Activated T-cell treated with anti-CD3 and anti-CD28 coated beads, Interleukin-2, amount 50 U/mL, for 1 hour (primary cell): ENCODE data around the gene OR52W1.
A peak's percentile ranks its signal among the peaks of the same experiment; 100 is the strongest.
"Not testable (repeated sequence)": the region's sequence is repeated elsewhere in the genome, so short reads cannot be mapped to it uniquely, and the experiment has no call there.

Experiments used
- DNase-seq: peaks from one replicate; pipeline ENCODE4 v3.0.0-alpha.2; 2020

Gene OR52W1

GRCh38 chr11:6219359-6219758 lies 20.3 kb downstream of the OR52W1 start:
- no peak for DNase-seq

- DNase-seq, result no peak
These were observed 24.8 kb downstream of the OR52W1 start for GRCh38 chr11:6223854-6224253.

- no peak for DNase-seq
These were observed 25.4 kb downstream of the OR52W1 start for GRCh38 chr11:6224421-6224820.

- no peak for DNase-seq
These were observed 26.0 kb downstream of the OR52W1 start for GRCh38 chr11:6225024-6225423.

- no peak for DNase-seq
These were observed 26.9 kb downstream of the OR52W1 start for GRCh38 chr11:6225896-6226295.

GRCh38 chr11:6228520-6228919 lies 29.5 kb downstream of the OR52W1 start:
- DNase-seq, result no peak

- no peak for DNase-seq
These were observed 30.9 kb downstream of the OR52W1 start for GRCh38 chr11:6229911-6230310.

GRCh38 chr11:6232899-6233298 lies 33.9 kb downstream of the OR52W1 start:
- no peak for DNase-seq

- DNase-seq, result no peak
These were observed 35.0 kb downstream of the OR52W1 start for GRCh38 chr11:6233984-6234386.

- peak; percentile 98 for DNase-seq
These were observed 35.5 kb downstream of the OR52W1 start, which contains the start of gene FHIP1B for GRCh38 chr11:6234387-6235107. Gene FHIP1B, minus strand, starts transcription at chr11:6234636. Its CDS starts 10,120 bp downstream, at chr11:6224516.

GRCh38 chr11:6237266-6237665 lies 38.2 kb downstream of the OR52W1 start:
- no peak for DNase-seq

- no peak for DNase-seq
These were observed 38.8 kb downstream of the OR52W1 start for GRCh38 chr11:6237761-6238302.

- DNase-seq, result no peak
These were observed 39.9 kb downstream of the OR52W1 start, which contains the start of gene CNGA4 for GRCh38 chr11:6238902-6239301. Gene CNGA4, plus strand, starts transcription at chr11:6239089. Its CDS starts 118 bp downstream, at chr11:6239207.

GRCh38 chr11:6240139-6240538 lies 41.1 kb downstream of the OR52W1 start:
- DNase-seq, result no peak

GRCh38 chr11:6240781-6241180 lies 41.8 kb downstream of the OR52W1 start:
- no peak for DNase-seq

GRCh38 chr11:6241316-6241715 lies 42.3 kb downstream of the OR52W1 start:
- DNase-seq, result no peak

GRCh38 chr11:6245536-6245935 lies 46.5 kb downstream of the OR52W1 start:
- no peak for DNase-seq

GRCh38 chr11:6248248-6248647 lies 49.2 kb downstream of the OR52W1 start:
- DNase-seq, result no peak

GRCh38 chr11:6248897-6249296 lies 49.9 kb downstream of the OR52W1 start:
- not testable (repeated sequence) for DNase-seq
